C4-2B (cell line): ENCODE results near the gene RNF41.

Experiments
- H3K27ac ChIP-seq: fragments of 450-650 bp; 2 replicates; pipeline ENCODE4 v1.5.1; 2017
- ZFX ChIP-seq: fragments of 450-650 bp; IDR thresholded peaks from 2 replicates; pipeline ENCODE4 v1.6.1; 2017
- TF ChIP-seq, protein P1 (sequence below): fragments of 450-650 bp; conservative IDR thresholded peaks from 2 replicates; pipeline ENCODE4 v1.5.1; 2017; ENCODE audit warnings: mild to moderate bottlenecking

RNF41 gene

GRCh38 chr12:56255671-56256070, 33.9 kb upstream of the RNF41 start:
- H3K27ac ChIP-seq = no peak overlapping the region
- TF ChIP-seq ZFX = no peak
- TF ChIP-seq, protein P1, sequence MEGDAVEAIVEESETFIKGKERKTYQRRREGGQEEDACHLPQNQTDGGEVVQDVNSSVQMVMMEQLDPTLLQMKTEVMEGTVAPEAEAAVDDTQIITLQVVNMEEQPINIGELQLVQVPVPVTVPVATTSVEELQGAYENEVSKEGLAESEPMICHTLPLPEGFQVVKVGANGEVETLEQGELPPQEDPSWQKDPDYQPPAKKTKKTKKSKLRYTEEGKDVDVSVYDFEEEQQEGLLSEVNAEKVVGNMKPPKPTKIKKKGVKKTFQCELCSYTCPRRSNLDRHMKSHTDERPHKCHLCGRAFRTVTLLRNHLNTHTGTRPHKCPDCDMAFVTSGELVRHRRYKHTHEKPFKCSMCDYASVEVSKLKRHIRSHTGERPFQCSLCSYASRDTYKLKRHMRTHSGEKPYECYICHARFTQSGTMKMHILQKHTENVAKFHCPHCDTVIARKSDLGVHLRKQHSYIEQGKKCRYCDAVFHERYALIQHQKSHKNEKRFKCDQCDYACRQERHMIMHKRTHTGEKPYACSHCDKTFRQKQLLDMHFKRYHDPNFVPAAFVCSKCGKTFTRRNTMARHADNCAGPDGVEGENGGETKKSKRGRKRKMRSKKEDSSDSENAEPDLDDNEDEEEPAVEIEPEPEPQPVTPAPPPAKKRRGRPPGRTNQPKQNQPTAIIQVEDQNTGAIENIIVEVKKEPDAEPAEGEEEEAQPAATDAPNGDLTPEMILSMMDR = no peak

GRCh38 chr12:56253091-56253490, 31.4 kb upstream of the RNF41 start:
- H3K27ac ChIP-seq = no peak overlapping the region
- TF ChIP-seq ZFX = no peak
- TF ChIP-seq, protein P1 = no peak

DNA sequence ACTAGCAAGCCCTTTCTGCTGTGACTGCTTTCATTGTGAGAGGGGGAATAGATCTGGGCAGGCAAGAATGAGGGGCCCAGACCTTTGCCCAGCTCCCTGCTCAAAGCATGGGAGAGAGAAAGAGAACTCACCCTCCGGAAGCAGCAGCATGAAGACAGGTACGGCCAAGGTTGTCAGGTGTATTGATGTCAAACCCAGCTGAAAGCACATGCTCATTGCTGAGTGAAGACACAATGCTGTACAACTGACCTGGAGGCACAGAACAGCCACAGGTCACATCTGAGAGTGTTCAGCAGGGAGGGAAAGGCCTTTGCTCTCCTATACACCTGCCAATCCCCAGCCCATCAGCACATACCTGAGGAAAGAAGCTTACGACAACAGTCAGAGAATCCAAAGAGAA, 30.9 kb upstream of the RNF41 start:
- H3K27ac ChIP-seq = no peak overlapping the region
- TF ChIP-seq ZFX = no peak
- TF ChIP-seq, protein P1 = no peak

GRCh38 chr12:56248711-56249110, 27.0 kb upstream of the RNF41 start:
- no peak overlapping the region for H3K27ac ChIP-seq
- no peak for TF ChIP-seq ZFX
- TF ChIP-seq, protein P1 = no peak

GRCh38 chr12:56247923-56248322, 26.2 kb upstream of the RNF41 start:
- H3K27ac ChIP-seq = no peak overlapping the region
- TF ChIP-seq, protein P1 = no peak
- TF ChIP-seq ZFX = no peak

GRCh38 chr12:56244494-56244893, 22.8 kb upstream of the RNF41 start:
- no peak for TF ChIP-seq ZFX
- TF ChIP-seq, protein P1 = no peak
- H3K27ac ChIP-seq = no peak overlapping the region

- H3K27ac ChIP-seq = no peak overlapping the region
These were observed 22.0 kb upstream of the RNF41 start for GRCh38 chr12:56243731-56244181.

More at GRCh38 chr12:56243731-56244181, 22.0 kb upstream of the RNF41 start:
- TF ChIP-seq, protein P1 = no peak
- TF ChIP-seq ZFX = no peak
